GM21526 (cell line): ENCODE data around the gene CDK5.
A peak's percentile ranks its signal among the peaks of the same experiment; 100 is the strongest.

Source experiments
- ATAC-seq: cut with Tn5 transposase; IDR thresholded peaks from one replicate; pipeline ENCODE4 v1.9.1; 2021; ENCODE audit warnings: moderate library complexity; ENCODE audit not compliant: unreplicated experiment, low FRiP score

The CDK5 gene

GRCh38 chr7:151087245-151088018 is 29.7 kb upstream of the CDK5 start:
- peak; percentile 28 for ATAC-seq

DNA sequence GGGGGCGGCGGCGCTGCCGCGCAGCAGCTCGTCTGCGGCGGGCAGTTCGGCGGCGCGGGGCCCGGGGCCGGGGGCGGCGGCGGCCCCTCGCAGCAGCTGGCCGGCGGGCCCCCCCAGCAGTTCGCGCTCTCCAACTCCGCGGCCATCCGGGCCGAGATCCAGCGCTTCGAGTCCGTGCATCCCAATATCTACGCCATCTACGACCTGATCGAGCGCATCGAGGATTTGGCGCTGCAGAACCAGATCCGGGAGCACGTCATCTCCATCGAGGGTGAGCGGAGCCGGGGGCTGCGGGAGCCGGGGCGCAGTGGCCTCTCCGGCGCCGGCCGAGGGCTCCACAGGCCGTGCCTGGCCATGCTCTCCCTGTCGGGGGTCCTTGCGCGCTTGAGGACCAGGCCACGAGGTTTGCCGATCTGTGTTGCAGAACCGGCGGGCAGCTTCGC is 29.1 kb upstream of the CDK5 start:
- ATAC-seq: no peak

DNA sequence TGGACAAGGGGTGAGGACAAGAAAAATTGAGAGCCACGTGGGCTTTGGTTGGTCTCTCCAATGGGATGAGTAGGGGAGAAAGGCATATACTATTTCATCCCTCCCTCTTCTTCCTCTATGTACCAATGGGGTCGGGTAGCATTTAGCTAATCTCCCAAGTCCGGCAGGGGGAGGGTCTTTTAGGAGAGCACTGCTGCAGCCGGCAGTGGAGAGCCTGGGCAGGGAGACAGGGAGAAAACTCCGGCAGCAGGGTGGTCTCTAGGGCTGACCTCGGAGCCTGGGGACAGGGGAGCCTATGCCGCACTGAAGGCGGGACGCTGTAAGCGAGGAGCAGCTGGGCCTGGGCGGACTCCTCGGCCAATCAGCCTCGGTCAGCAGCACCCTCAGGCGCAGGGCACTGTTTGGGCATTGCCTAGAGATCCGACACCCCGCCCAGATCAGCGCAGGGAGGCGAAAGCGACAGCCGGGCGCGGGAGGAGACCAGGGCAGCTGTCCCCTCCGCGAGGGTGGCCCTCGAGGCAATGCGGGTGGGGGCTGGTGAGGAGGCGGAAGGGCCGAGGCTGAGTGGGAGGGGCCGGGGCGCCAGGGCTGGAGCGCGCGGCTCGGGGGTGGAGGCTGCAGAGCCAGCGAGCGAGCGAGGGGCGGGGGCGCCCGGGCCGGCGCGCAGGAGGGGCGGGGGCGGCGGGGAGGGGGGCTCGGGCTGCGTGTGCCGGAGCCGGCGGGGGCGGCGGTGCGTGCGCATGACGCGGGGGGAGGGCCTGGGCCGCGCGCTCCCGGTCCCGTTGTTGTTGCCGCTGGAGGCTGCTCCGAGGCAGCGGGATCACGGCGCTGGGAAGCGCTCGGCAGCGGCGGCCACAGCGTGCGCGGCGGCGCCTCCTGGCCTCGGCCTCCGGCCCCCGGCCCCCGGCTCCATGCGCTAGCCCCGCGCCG is 28.3 kb upstream of the CDK5 start, which contains the start of gene AGAP3:
AGAP3 (plus strand) TSS at position 785 of the 930 bp plus-strand sequence. CDS start 267 bp downstream, outside the sequence.
- peak; percentile 44 for ATAC-seq

GRCh38 chr7:151085329-151085690 is 27.6 kb upstream of the CDK5 start:
- no peak for ATAC-seq

DNA sequence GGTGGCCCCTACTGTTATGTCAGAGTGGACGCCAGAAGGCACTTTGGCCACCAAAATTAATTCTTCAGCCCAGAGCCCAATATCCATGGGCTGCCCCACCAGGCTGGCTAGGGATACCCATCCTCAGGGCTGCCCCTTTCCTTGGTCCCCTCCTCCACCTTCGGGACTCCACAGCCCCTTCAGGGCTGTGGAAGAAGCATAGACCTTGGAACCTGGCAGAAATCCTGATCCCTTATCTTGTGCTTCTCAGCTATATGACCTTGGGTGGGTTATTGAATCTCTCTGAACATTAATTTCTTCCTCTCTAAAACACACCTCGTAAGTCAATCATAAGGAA is 26.1 kb upstream of the CDK5 start:
- ATAC-seq: no peak

GRCh38 chr7:151083071-151083823 is 25.6 kb upstream of the CDK5 start, which contains the start of gene TMUB1:
Gene TMUB1, minus strand, starts transcription at chr7:151083493. Its CDS starts 930 bp downstream, at chr7:151082563.
- peak; percentile 50 for ATAC-seq

GRCh38 chr7:151082141-151083070 is 24.7 kb upstream of the CDK5 start:
- no peak for ATAC-seq

- peak; percentile 1 for ATAC-seq
These were observed 23.7 kb upstream of the CDK5 start for GRCh38 chr7:151081170-151082101.

DNA sequence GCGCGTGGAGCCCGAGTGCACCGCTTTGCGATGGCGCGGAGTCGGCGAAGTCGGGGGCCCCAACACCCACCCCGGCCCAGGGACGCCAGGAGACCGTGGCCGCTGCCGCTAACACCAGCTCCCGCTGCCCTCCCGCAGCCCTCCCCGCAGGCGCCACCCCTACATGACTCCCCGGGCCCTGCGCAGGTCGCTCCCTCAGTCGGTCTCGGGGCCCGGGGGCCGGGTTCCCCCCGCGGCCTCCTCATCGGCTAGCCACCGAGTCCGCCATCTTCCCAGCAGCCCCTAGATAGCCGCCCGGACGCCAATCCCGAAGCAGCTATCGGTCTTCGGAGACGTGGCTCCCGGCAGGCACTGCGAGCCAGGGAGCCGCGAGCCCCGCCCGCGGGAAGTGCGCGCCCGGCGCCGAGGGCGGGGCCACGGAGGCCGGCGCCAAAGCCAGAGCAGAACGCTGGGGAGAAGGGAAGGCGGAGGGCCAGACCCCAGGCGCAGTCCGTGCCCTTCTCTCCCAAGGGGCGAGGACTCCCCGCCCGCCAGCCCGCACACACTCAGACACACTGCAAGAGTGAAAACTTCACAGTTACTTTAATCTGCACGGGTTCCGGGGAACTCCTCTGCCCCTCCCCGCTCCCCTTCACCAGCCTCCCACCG is 22.9 kb upstream of the CDK5 start, which contains the start of gene FASTK:
FASTK (minus strand) TSS at position 288 of the 648 bp plus-strand sequence; CDS start at position 245, 43 bp downstream.
- ATAC-seq: peak; percentile 75

GRCh38 chr7:151080067-151080521 is 22.4 kb upstream of the CDK5 start:
- ATAC-seq: no peak

DNA sequence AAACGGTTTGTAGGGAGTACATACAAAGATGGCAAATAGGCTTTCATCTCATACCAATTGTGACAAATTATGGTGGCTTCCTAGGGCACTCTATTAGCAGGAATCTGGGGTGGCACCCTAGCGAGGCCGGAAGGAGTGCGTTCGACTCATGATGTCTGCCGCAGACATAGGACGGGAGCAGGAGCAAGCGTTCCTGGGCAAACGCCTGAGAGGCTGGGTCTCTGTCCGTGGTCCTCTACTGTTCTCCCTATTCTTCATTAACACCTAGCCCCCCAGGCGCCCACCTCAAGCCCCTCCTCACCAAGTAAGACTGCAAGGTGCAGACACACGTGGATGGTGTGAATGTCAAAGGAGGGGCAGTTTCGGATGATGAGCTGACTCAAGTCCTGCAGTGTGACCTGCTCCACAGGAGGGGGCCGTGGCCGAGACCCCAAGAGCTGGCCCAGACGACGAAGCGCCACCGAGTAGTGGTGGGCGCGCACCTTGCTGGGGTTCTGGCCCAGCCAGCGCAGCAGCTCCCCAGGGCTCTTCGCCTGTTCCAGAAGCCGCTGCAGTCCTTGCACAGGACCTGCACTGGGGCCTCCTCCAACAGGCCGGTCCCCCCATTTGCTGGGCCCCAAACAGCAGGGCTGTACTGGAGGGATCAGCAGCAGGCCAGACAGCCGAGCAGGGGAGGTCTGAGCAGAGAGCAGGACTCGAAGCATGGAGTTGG is 21.7 kb upstream of the CDK5 start:
- ATAC-seq: no peak

GRCh38 chr7:151078233-151079040 is 20.7 kb upstream of the CDK5 start:
- ATAC-seq: no peak

- ATAC-seq: no peak
These were observed 20.1 kb upstream of the CDK5 start for GRCh38 chr7:151077705-151078232.

DNA sequence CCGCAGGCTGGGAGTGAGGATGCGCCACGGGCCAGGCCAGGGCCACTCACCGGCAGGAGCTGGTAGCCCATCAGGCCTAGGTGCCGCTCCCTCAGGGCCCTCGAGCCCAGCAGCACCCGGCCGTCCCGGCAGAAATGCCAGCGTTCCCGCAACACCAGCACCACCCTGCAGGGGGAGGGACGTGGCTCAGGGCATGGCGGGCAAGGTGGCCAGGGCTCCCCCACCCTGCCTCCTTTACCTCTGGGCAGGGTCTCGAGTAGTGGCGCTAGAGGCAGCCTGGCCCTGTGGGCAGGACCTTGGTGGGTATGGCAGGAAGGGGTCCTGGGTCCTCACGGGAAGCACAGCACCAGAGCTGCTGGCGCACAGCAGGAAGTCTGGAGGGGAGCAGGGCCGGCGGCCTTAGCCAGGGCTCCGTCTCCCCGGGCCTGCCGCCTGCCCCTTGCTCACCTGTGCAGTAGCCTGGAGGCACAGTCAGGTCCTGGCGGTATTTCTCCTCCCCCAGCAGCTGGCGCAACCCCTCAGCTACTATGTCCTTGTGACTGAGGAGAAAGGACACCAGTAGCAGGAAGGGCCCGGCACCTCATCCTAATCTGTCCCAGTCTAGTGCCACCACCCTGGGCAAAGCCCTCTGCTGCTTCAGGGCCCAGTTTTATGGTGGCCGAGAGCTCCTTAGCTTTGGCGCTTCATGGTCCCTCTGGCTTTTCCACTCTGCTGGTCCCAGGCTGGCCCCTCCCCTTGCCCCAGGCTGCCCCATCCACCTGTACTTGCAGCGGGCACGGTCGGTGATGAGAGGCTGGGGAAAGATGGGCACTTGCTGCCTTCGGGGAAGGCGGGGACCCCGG is 19.4 kb upstream of the CDK5 start:
- no peak for ATAC-seq

- ATAC-seq: no peak
These were observed 18.3 kb upstream of the CDK5 start for GRCh38 chr7:151075978-151076426.
